Measurements from ENCODE around the gene C6orf141.

C6orf141 gene

GRCh38 chr6:49550492-49551077 lies at the start of gene C6orf141:
C6orf141 (plus strand) TSS chr6:49550668; CDS start chr6:49550793, 125 bp downstream.
- no peak for DNase-seq

- DNase-seq, result no peak
Observed at GRCh38 chr6:49504666-49505065, 45.8 kb upstream of the C6orf141 start.

- no peak for DNase-seq
Observed at GRCh38 chr6:49506569-49507111, 43.8 kb upstream of the C6orf141 start.

GRCh38 chr6:49509342-49509741 lies 41.1 kb upstream of the C6orf141 start:
- no peak for DNase-seq

- no peak for DNase-seq
Observed at GRCh38 chr6:49513153-49513989, 37.1 kb upstream of the C6orf141 start.

GRCh38 chr6:49514571-49515484 lies 35.6 kb upstream of the C6orf141 start:
- DNase-seq, result no peak

- no peak for DNase-seq
Observed at GRCh38 chr6:49515485-49516146, 34.9 kb upstream of the C6orf141 start.

GRCh38 chr6:49516147-49516505 lies 34.3 kb upstream of the C6orf141 start:
- no peak for DNase-seq

GRCh38 chr6:49517919-49518318 lies 32.5 kb upstream of the C6orf141 start:
- no peak for DNase-seq

- DNase-seq, result no peak
Observed at GRCh38 chr6:49519660-49520059, 30.8 kb upstream of the C6orf141 start.

- no peak for DNase-seq
Observed at GRCh38 chr6:49522710-49523593, 27.5 kb upstream of the C6orf141 start.

GRCh38 chr6:49523901-49524300 lies 26.6 kb upstream of the C6orf141 start:
- DNase-seq, result no peak

- no peak for DNase-seq
Observed at GRCh38 chr6:49524541-49524940, 25.9 kb upstream of the C6orf141 start.

GRCh38 chr6:49526598-49526997 lies 23.9 kb upstream of the C6orf141 start:
- DNase-seq, result no peak

GRCh38 chr6:49527320-49527719 lies 23.1 kb upstream of the C6orf141 start:
- DNase-seq, result no peak

GRCh38 chr6:49528571-49528970 lies 21.9 kb upstream of the C6orf141 start:
- DNase-seq, result no peak

GRCh38 chr6:49530141-49530776 lies 20.2 kb upstream of the C6orf141 start:
- DNase-seq, result no peak

GRCh38 chr6:49531774-49532569 lies 18.5 kb upstream of the C6orf141 start:
- no peak for DNase-seq

- no peak for DNase-seq
Observed at GRCh38 chr6:49535795-49536194, 14.7 kb upstream of the C6orf141 start.

GRCh38 chr6:49539102-49539501 lies 11.4 kb upstream of the C6orf141 start:
- no peak for DNase-seq

Data from NCI-H524 treated with DMSO at 0.1 percent for 48 hours (cell line).